Neural cell (in vitro differentiated cells): ENCODE results near the gene ATPAF2.

Experiments used
- EP300 ChIP-seq: fragments of 450-650 bp; conservative IDR thresholded peaks from 2 replicates; pipeline ENCODE4 v1.6.1; 2014; ENCODE audit warnings: antibody characterized with exemption, mild to moderate bottlenecking, moderate library complexity; ENCODE audit not compliant: poor library complexity, severe bottlenecking
- POLR2AphosphoS5 ChIP-seq: IDR thresholded peaks from 2 replicates; pipeline ENCODE4 v1.6.1; 2012
- RAD21 ChIP-seq: fragments of 450-650 bp; conservative IDR thresholded peaks from 2 replicates; pipeline ENCODE4 v1.6.1; 2014; ENCODE audit warnings: antibody characterized with exemption, mild to moderate bottlenecking, moderate library complexity
- SMC3 ChIP-seq: fragments of 450-650 bp; conservative IDR thresholded peaks from 2 replicates; pipeline ENCODE4 v1.6.1; 2014; ENCODE audit warnings: antibody characterized with exemption, mild to moderate bottlenecking, moderate library complexity; ENCODE audit not compliant: poor library complexity
- TF ChIP-seq, protein P1 (sequence below): fragments of 450-650 bp; IDR thresholded peaks from 2 replicates; pipeline ENCODE4 v1.5.1; 2014; ENCODE audit warnings: antibody characterized with exemption, mild to moderate bottlenecking, moderate library complexity; ENCODE audit not compliant: poor library complexity, severe bottlenecking

DNA sequence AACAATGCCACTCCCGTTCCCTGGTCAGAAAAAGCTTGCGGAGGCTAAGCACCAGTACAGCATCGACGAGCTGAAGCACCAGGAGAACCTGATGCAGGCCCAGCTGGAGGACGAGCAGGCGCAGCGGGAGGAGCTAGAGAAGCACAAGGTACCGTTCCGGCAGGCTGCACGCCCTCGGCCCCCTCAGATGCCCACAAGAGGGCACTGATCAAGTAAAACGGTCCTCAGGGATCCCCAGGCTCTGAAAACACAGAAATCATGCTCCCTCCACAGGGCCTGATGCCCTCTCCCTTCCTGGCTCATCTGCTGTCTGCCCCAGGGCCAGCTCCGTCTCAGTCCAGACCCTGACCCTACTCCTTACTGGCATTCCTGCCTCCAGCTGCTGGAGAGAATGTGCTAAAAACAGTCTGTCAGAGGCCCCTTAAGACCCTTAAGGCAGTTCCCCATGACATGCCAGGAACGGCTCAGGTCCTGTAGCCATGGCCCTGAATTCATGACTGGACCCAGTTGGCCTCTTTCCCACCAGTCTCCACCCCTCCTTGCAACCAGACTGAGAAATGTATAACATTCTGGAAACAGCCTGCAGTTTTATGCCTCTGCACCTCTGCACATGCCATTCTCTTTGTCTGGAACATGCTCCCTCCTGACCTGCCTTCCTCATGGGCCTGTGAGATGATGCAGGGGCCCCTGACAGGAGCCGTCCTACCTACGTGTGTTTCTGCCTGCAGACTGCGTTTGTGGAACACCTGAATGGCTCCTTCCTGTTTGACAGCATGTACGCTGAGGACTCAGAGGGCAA lies 44.5 kb downstream of the ATPAF2 start:
- TF ChIP-seq RAD21 (no peak), SMC3 (no peak), POLR2AphosphoS5 (no peak), EP300 (no peak)
- TF ChIP-seq, protein P1, sequence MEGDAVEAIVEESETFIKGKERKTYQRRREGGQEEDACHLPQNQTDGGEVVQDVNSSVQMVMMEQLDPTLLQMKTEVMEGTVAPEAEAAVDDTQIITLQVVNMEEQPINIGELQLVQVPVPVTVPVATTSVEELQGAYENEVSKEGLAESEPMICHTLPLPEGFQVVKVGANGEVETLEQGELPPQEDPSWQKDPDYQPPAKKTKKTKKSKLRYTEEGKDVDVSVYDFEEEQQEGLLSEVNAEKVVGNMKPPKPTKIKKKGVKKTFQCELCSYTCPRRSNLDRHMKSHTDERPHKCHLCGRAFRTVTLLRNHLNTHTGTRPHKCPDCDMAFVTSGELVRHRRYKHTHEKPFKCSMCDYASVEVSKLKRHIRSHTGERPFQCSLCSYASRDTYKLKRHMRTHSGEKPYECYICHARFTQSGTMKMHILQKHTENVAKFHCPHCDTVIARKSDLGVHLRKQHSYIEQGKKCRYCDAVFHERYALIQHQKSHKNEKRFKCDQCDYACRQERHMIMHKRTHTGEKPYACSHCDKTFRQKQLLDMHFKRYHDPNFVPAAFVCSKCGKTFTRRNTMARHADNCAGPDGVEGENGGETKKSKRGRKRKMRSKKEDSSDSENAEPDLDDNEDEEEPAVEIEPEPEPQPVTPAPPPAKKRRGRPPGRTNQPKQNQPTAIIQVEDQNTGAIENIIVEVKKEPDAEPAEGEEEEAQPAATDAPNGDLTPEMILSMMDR: peak; percentile 30
